Stimulated activated CD4-positive, alpha-beta T cell treated with anti-CD3 and anti-CD28 coated beads, TNF-alpha, amount 100 ng/mL, for 1 hour (primary cell): ENCODE measurements around the gene BSG.

ENCODE experiments used
- DNase-seq, 3 donors: peaks; one replicate each; pipeline ENCODE4 v3.0.0-alpha.2; 2020; ENCODE audit warnings: low read depth in 3 of 3, low spot score in 1 of 3

The BSG gene

GRCh38 chr19:572140-572742 is at the start of gene BSG:
BSG (plus strand) TSS chr19:572596; CDS start chr19:572635, 39 bp downstream.
- peak; percentile 94 to 96 (median 96) for DNase-seq

GRCh38 chr19:522726-523125 is 49.7 kb upstream of the BSG start:
- DNase-seq, result no peak

DNA sequence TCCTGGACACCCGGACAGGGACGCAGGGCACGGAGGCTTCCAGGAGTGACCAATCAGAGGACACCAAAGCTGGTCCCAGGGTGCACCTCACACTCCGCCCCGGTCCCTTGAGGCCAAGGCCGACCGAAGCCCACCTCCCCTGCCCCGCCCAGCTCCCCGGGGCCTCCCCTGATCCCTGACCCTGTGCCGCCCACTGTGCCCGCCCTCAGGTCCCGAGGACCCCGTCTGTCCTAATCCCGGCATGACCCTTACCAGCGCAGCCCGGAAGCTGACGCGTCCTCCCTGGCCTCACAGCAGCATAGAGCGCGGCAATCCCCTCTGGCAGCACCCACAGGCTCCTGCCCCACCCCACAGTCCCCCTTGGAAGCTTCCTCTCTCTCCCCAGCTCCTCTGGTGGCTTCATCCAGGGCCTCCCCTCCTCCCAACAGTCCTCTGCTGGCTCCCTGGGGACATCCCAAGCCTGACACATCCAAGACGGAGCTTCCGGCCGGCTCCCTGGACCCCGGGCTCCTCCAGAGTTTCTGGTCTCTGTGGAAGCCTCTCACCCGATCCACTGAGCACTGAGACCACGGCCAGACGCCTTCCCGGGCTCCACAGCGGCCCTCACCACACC is 48.2 kb upstream of the BSG start:
- no peak for DNase-seq

- DNase-seq, result no peak
These were observed 47.4 kb upstream of the BSG start for GRCh38 chr19:525029-525428.

DNA sequence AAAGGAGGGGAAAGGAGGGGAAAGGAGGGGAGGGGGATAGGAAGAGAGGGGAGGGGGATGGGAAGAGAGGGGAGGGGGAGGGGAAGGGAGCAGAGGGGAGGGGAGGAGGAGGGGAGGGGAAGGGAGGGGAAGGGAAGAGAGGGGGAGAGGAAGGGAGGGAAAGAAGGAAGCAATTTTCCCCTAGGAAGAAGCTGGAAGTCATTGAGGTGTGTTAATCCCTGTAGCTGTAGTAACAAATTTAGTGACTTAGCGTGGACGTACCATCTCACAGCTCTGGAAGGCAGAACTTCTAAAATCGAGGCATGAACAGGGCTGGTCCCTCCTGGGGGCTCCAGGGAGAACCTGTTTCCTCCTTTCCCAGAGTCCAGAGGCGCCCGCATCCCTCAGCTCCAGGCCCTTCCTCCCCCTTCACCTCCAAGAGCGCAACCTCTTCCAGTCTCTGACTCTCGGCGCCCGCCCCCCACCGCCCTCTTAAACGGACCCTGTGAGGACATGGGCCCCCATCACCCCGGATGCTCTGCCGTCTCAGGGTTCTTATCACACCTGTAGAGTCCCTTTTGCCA is 46.5 kb upstream of the BSG start:
- DNase-seq, result no peak

DNA sequence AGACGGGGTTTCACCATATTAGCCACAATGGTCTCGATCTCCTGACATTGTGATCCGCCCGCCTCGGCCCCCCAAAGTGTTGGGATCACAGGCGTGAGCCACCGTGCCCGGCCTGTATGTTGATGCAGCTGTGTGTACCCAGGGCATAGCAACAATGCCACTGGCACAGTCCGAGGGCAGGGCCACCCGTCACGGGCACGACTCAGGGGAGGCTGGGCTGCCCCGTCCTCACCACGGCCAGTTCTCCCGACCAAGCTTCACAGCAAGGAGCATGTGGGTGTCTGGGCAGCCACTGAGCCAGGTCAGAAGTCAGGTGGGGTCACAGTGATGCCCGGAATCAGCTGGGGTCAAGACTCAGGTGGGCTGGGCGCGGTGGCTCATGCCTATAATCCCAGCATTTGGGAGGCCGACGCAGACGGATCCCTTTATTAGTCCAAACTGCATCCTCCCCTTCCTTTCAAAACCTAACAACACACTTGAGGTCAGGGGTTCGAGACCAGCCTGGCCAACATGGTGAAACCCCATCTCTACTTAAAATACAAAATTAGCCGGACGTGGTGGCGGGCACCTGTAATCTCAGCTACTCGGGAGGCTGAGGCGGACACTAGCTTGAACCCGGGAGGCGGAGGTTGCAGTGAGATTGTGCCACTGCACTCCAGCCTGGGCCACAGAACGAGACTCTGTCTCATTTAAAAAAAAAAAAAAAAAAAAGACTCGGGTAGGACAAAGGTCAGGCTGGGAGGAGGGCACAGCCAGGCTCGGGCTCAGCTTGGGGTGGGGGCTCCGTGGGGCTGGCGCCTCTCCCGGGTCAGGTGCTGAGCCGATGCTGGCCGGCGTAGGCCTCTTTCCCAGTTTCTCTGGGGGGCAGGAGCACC is 42.0 kb upstream of the BSG start:
- no peak for DNase-seq

DNA sequence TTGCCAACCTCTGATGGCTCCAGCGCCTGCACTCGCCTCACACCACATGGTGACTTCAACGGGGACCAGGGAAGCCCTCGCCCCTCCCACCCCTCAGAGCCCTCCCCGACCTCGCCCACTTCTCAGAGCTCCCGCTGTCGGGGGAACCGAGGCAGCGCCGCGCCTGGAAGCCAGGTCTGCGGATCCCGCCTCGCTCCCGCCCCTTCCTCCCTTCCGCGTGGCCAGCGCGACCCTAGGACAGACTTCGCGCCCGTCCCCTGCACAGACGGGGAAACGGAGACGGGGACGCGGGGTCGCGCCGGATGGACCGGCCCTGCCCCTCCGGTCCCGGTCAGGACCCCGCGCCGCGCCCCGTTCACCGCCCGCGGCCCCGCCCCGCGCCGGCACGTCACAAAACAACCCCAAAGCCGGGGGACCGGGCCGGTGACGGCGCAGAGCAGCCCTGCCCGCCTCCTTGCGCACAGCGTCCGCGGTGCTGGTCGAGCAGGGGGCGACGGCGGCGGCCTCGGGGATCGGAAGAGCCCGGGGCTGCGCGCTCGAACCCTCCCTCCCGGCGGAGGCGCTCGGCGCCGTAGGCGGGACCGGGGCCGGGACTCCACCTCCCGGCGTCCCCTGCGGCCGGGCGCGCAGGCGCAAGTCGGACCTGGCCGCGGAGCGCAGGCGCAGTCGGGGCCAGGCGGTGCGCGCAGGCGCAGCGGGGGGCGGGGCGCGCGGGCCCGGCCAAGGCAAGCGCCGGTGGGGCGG is 41.2 kb upstream of the BSG start:
- DNase-seq, result peak; percentile 65 to 90 (median 75)

DNA sequence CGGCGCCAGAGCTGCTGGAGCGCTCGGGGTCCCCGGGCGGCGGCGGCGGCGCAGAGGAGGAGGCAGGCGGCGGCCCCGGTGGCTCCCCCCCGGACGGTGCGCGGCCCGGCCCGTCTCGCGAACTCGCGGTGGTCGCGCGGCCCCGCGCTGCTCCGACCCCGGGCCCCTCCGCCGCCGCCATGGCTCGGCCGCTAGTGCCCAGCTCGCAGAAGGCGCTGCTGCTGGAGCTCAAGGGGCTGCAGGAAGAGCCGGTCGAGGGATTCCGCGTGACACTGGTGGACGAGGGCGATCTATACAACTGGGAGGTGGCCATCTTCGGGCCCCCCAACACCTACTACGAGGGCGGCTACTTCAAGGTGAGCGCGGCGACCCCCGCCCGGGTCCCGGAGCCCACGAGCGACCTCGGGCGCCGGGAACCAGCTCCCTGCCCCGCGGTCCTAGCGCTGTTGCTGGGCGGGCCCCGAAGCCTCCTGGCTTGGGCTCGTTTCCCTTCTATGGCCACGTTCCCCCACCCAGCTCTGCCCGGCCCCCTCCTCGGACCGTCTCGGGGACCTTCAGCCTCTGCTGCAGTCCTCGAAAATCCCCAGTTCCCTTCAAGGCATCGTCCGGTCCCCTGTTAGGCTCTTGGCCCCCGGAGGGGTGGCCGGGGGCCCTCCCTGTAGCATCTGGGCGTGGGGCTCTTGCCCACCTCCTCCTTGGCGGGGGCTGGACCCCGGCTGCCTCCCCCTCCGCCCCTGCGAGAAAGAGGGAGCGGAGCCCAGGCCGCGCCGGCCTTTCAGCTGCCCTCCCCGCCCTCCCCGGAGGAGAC is 40.4 kb upstream of the BSG start, which contains the start of gene CDC34:
Gene CDC34 (plus strand): TSS at position 8 of the 808 bp plus-strand sequence. CDS start 172 bp downstream, at position 180.
- DNase-seq, result no peak

DNA sequence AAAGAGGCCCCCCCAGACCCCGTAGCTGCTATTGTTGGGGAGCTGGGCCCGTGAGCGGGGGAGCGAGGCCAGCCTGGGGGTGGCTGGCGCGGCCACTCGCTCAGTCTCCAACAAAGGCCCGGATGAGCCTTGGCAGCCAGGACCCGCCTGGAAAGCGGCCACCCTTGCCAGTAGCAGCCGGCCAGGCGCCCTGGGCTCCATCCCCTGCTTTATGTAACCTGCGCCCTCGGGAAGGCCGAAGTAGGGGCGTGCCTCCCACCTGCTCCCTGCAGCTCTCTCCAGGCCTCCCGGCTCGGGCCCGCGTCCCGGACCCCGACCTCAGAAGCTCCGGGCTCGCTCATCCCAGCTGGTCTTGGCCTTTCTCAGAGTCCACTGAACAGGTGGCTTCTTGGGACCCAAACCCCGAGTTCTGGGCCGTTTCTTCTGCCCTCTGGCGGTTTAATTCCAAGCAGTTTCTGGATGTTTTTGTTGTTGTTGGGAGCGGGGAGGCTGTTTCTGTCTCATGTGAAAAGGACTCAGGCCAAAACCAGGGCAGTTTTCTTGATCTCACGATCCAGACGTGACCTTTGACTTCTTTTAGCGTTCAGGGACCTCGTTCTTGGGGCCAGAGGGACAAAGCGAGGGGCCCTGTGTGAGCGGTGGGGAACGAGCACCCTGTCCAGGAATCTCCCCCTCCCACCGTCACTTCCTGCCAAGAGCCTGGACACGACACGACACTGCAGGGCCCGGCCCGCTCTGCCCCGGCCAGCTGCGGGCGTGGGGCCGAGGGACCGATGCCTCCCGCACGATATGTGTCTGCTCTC is 39.6 kb upstream of the BSG start:
- no peak for DNase-seq

DNA sequence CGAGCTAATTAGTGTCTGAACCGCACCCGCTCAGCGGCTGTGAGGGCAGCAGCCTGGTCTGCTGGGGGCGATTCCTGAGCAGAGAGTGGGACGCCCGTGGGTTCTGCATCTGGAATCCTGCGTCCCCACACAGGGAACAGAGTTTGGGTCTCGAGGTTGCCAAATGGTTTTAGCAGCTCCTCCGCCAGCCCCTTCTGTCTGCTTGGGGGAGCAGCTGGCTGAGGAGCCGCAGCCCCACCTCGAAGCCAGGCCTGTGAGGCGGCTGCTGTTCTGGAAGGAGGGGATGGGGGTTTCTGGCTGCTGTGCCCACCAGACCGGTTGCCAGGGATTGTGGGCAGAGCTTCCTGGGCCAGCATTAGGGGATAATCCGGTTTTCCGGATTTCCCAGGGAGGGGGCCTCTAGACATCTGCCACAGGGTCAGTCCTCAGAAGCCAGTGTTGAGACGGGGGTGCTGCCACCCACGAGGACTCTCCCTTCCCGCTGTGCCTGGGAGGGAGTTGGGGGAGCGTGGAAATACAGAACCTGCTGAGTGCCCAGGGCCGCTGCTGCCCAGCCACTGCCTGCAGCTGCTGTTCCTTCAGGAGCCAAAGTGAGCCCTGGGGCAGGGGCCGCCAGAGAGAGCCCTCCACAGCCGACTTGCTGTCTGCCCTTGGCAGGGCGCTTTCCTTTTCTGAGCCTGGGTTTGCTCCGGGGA is 38.9 kb upstream of the BSG start:
- no peak for DNase-seq

DNA sequence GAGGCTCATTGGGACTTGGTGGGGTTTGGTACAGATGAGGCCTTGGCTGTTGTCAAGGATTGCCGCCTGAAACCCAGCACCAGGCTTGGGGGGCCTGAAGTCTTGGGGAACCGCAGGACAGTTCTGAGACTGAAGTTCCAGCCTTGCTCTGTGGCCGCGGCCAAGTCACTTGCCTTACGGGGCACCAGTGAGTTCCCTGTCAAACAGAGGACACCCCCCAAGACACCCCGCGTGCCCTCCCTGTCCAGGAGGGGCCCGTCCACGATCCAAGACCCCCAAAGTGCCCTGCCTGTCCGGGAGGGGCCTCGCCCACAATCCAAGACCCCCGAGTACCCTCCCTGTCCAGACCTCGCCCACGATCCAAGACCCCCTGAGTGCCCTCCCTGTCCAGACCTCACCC is 38.3 kb upstream of the BSG start:
- DNase-seq, result no peak

- DNase-seq, result no peak
These were observed 37.2 kb upstream of the BSG start for GRCh38 chr19:535017-535835.

- DNase-seq, result no peak
These were observed 36.1 kb upstream of the BSG start for GRCh38 chr19:536031-536880.

DNA sequence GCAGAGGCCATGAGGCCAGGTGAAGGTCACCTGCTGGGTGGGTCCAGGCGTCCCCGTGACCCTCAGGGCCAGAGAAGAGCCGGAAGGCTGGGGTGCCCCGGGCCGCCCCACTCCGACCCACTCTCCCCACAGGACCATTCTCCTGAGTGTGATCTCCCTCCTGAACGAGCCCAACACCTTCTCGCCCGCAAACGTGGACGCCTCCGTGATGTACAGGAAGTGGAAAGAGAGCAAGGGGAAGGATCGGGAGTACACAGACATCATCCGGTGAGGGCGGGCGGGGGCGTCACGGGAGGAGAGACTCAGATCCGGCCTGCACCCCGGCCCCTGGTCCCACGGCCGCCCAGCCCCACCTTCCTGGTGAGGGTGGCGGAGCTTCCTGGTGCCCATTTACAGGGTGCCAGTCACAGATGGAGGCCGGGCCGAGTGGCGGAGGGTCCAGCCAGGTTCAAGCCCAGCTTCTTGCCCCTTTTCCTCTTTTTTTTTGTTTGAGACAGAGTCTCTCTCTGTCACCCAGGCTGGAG is 35.5 kb upstream of the BSG start:
- DNase-seq, result no peak

DNA sequence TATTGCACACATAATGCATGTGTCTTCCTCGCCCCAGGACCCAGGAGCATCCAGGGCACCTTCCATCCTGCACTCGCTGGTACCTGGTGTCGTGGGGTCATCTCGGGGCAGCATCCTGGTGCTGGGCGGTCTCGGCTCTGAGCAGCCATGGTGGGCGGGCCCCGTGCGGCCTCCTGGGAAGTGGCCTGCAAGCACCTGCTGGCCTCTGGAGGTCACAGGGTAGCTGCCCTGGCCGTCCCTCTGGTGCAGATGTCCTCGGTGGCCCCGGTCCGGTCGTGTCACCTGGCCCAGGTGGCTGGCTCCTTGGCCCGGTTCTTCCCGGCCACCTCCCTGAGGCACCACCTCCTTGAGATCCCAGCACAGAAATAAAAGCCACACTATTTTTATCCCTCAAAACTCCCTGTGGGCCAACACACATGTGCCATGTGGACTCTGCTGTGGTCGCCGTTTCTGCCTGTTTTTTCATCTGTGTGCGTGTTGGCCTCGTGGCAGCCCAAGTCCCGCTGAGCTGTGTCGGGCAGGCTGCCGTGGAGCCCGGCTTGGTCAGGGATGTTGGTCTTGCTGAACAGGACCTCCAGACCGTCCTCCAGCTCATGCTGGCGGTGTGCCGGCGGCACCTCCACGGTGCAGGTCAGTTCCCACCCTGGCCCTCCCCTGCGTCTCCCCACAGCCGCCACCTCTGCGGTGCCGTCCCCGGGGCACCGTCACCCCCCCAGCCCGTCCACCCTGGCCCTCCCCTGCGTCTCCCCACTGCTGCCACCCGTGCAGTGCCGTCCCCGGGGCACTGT is 33.6 kb upstream of the BSG start:
- no peak for DNase-seq

- no peak for DNase-seq
These were observed 32.9 kb upstream of the BSG start for GRCh38 chr19:539429-540030.
